ENCODE measurements around the gene GRK1.

Gene GRK1

GRCh38 chr13:113746671-113747070 lies 79.7 kb downstream of the GRK1 start:
- no peak for TF ChIP-seq CTCF (conservative IDR thresholded peaks at IDR 0.05)
- TF ChIP-seq ZFX (IDR thresholded peaks at IDR 0.05), result no peak

GRCh38 chr13:113747291-113747833 lies 80.3 kb downstream of the GRK1 start:
- TF ChIP-seq ZFX (IDR thresholded peaks at IDR 0.05) (no peak), CTCF (conservative IDR thresholded peaks at IDR 0.05) (no peak)
- no peak overlapping the region for H3K27ac ChIP-seq

More at GRCh38 chr13:113746671-113747070, 79.7 kb downstream of the GRK1 start:
- H3K27ac ChIP-seq, result no peak overlapping the region

- TF ChIP-seq CTCF (conservative IDR thresholded peaks at IDR 0.05), result no peak
- no peak for TF ChIP-seq ZFX (IDR thresholded peaks at IDR 0.05)
- H3K27ac ChIP-seq, result no peak overlapping the region
Measured at GRCh38 chr13:113748101-113748861, 81.3 kb downstream of the GRK1 start.

- H3K27ac ChIP-seq, result no peak overlapping the region
- TF ChIP-seq CTCF (conservative IDR thresholded peaks at IDR 0.05), result no peak
- TF ChIP-seq ZFX (IDR thresholded peaks at IDR 0.05), result no peak
Measured at GRCh38 chr13:113748862-113749451, 81.9 kb downstream of the GRK1 start.

- no peak for TF ChIP-seq CTCF (conservative IDR thresholded peaks at IDR 0.05)
- TF ChIP-seq ZFX (IDR thresholded peaks at IDR 0.05), result no peak
- no peak overlapping the region for H3K27ac ChIP-seq
Measured at GRCh38 chr13:113749507-113749906, 82.5 kb downstream of the GRK1 start.

- no peak for TF ChIP-seq CTCF (conservative IDR thresholded peaks at IDR 0.05)
- TF ChIP-seq ZFX (IDR thresholded peaks at IDR 0.05), result no peak
- no peak overlapping the region for H3K27ac ChIP-seq
Measured at GRCh38 chr13:113749967-113750366, 82.9 kb downstream of the GRK1 start.

All from C4-2B (cell line).